HepG2 (cell line): Measurements from ENCODE around the gene OCSTAMP. TPM values are rescaled to one million over a fixed set of nuclear protein-coding genes. Genes with fewer than 3 reads are reported as not detected.

Experiments used
- ATAC-seq: fragments of 200-7000 bp; cut with Tn5 transposase; 3 replicates; pipeline ENCODE4 v1.9.1; 2020; ENCODE audit warnings: mild to moderate bottlenecking, moderate library complexity
- BruUV-seq: library from RNA; stranded (reverse); fragments of 400-500 nt; replicated peaks from 2 replicates; lab custom pipeline; 2021; lab: Mats Ljungman, UMichigan
- CTCF ChIA-PET: fragments of 300-600 bp; formaldehyde crosslinking; extraction: SDS; loops from one replicate; lab custom pipeline; 2021; ENCODE audit warnings: low total read pairs, inconsistent platforms, low intra/inter-chr PET ratio; lab: Yijun Ruan, JAX
- POLR2A ChIA-PET: fragments of 350-600 bp; sonication (Branson Sonifier 250); formaldehyde crosslinking; loops from one replicate; lab custom pipeline; 2020; ENCODE audit warnings: antibody characterized with exemption, inconsistent platforms; lab: Yijun Ruan, JAX
- DNase-seq: peaks from one replicate; pipeline ENCODE4 v3.0.0-alpha.2; 2015; ENCODE audit warnings: low spot score
- FAIRE-seq: peaks from 3 replicates; lab custom pipeline; 2011; peaks lifted over from hg19 to GRCh38; lab: Jason Lieb, UNC
- H2AFZ ChIP-seq: one replicate; pipeline ENCODE4 v1.6.1; 2011; ENCODE audit warnings: low read length, inconsistent platforms
- H3K27ac ChIP-seq: fragments of 300-600 bp; 3 replicates; pipeline ENCODE4 v1.8.0; 2011; ENCODE audit warnings: mixed run types, mild to moderate bottlenecking, mixed read lengths, low read length, inconsistent platforms; ENCODE audit not compliant: insufficient read depth; ENCODE audit errors: extremely low read length
- H3K27me3 ChIP-seq, 2 experiments: fragments of 200-600 bp in 1 of 2; 2 replicates in 1 of 2; 3 replicates in 1 of 2; pipeline versions ENCODE4 v1.6.0 to v1.8.0; 2011; ENCODE audit warnings: low read length in 2 of 2, mild to moderate bottlenecking in 2 of 2, moderate library complexity in 2 of 2, inconsistent platforms in 1 of 2; ENCODE audit not compliant: insufficient read depth in 2 of 2, control insufficient read depth in 1 of 2
- H3K36me3 ChIP-seq, 2 experiments: fragments of 200-600 bp in 1 of 2; replicated peaks in 1 of 2; 2 replicates in 1 of 2; 3 replicates in 1 of 2; pipeline versions ENCODE4 v1.5.1 to v1.8.0; 2011; ENCODE audit warnings: low read length in 2 of 2, inconsistent platforms in 1 of 2; ENCODE audit not compliant: insufficient read depth in 2 of 2, control insufficient read depth in 1 of 2
- H3K4me1 ChIP-seq: 2 replicates; pipeline ENCODE4 v1.5.1; 2012; ENCODE audit warnings: low read length, inconsistent platforms; ENCODE audit not compliant: insufficient read depth
- H3K4me2 ChIP-seq: 2 replicates; pipeline ENCODE4 v1.6.0; 2011; ENCODE audit warnings: low read depth, low read length, inconsistent platforms
- H3K4me3 ChIP-seq, 3 experiments: fragments of 200-600 bp in 1 of 3; sonication (generic), shearing (Covaris generic) in 1 of 3; replicated peaks in 1 of 3; 2 replicates each; pipeline ENCODE4 v1.5.1; 2011 to 2016; ENCODE audit warnings: low read length in 3 of 3, inconsistent platforms in 2 of 3, low read depth in 2 of 3, mild to moderate bottlenecking in 2 of 3, control low read depth in 1 of 3, mixed read lengths in 1 of 3; ENCODE audit not compliant: insufficient read depth in 1 of 3
- H3K79me2 ChIP-seq: one replicate; pipeline ENCODE4 v1.6.1; 2011; ENCODE audit warnings: low read length, inconsistent platforms; ENCODE audit not compliant: insufficient read depth
- H3K9ac ChIP-seq: 2 replicates; pipeline ENCODE4 v1.6.0; 2011; ENCODE audit warnings: mild to moderate bottlenecking, low read depth, low read length, inconsistent platforms; ENCODE audit not compliant: insufficient read depth
- H3K9me3 ChIP-seq: 2 replicates; pipeline ENCODE4 v1.5.1; 2012; ENCODE audit warnings: mild to moderate bottlenecking, low read length
- H4K20me1 ChIP-seq: 2 replicates; pipeline ENCODE4 v1.6.0; 2011; ENCODE audit warnings: inconsistent platforms, mild to moderate bottlenecking, low read length, moderate library complexity; ENCODE audit not compliant: insufficient read depth
- AHR ChIP-seq: IDR thresholded peaks from 2 replicates; pipeline ENCODE4 v1.6.1; 2018; ENCODE audit warnings: missing genetic modification reagents, missing compliant biosample characterization
- CCAR2 ChIP-seq: fragments of 200-400 bp; formaldehyde crosslinking; optimal IDR thresholded peaks from 2 replicates; pipeline ENCODE3; 2018; ENCODE audit warnings: low read depth, mild to moderate bottlenecking, low read length, moderate library complexity
- GPN1 ChIP-seq: sonication (generic); formaldehyde crosslinking; IDR thresholded peaks from 2 replicates; pipeline ENCODE4 v1.5.1; 2020; ENCODE audit warnings: missing genetic modification reagents, borderline replicate concordance
- GTF3A ChIP-seq: sonication (generic); formaldehyde crosslinking; conservative IDR thresholded peaks from 2 replicates; pipeline ENCODE4 v1.4.0; 2020; ENCODE audit warnings: mild to moderate bottlenecking, missing genetic modification reagents
- HOXA7 ChIP-seq: sonication (generic); formaldehyde crosslinking; IDR thresholded peaks from 2 replicates; pipeline ENCODE4 v1.8.1; 2022; ENCODE audit warnings: mild to moderate bottlenecking, missing genetic modification reagents, moderate library complexity
- KDM1A ChIP-seq: IDR thresholded peaks from 2 replicates; pipeline ENCODE4 v1.6.1; 2016; ENCODE audit warnings: missing compliant biosample characterization
- NR2C2 ChIP-seq: sonication (generic); formaldehyde crosslinking; IDR thresholded peaks from 2 replicates; pipeline ENCODE4 v1.4.0; 2020; ENCODE audit warnings: missing genetic modification reagents, mild to moderate bottlenecking, moderate library complexity, borderline replicate concordance
- PRMT3 ChIP-seq: sonication (generic); formaldehyde crosslinking; IDR thresholded peaks from 2 replicates; pipeline ENCODE4 v1.8.1; 2022; ENCODE audit warnings: low read depth, mild to moderate bottlenecking, moderate library complexity, missing genetic modification reagents, borderline replicate concordance
- RARA ChIP-seq: IDR thresholded peaks from 2 replicates; pipeline ENCODE4 v1.6.1; 2016; ENCODE audit warnings: missing genetic modification reagents, missing compliant biosample characterization
- SATB2 ChIP-seq: sonication (generic); formaldehyde crosslinking; IDR thresholded peaks from 2 replicates; pipeline ENCODE4 v1.5.0; 2020; ENCODE audit warnings: missing genetic modification reagents
- TBX3 ChIP-seq: fragments of 450-650 bp; IDR thresholded peaks from 2 replicates; pipeline ENCODE4 v1.6.1; 2017; ENCODE audit warnings: antibody characterized with exemption, mild to moderate bottlenecking, inconsistent platforms, borderline replicate concordance
- ZFP36 ChIP-seq: fragments of 150-350 bp; IDR thresholded peaks from 2 replicates; pipeline ENCODE4 v1.6.1; 2018; ENCODE audit warnings: borderline replicate concordance, low read length, low read depth; ENCODE audit not compliant: partially characterized antibody
- ZMYM3 ChIP-seq: sonication (generic); formaldehyde crosslinking; IDR thresholded peaks from 2 replicates; pipeline ENCODE4 v1.5.1; 2020; ENCODE audit warnings: mild to moderate bottlenecking, missing genetic modification reagents
- ZNF143 ChIP-seq: sonication (generic); formaldehyde crosslinking; IDR thresholded peaks from 2 replicates; pipeline ENCODE4 v1.4.0; 2020; ENCODE audit warnings: missing genetic modification reagents
- ZNF329 ChIP-seq: sonication (generic); formaldehyde crosslinking; IDR thresholded peaks from 2 replicates; pipeline ENCODE4 v1.9.0; 2021; ENCODE audit warnings: low read depth, mild to moderate bottlenecking, missing genetic modification reagents
- ZNF367 ChIP-seq: sonication (generic); formaldehyde crosslinking; IDR thresholded peaks from 2 replicates; pipeline ENCODE4 v1.4.0; 2020; ENCODE audit warnings: missing genetic modification reagents, borderline replicate concordance
- ZNF629 ChIP-seq: sonication (generic); formaldehyde crosslinking; conservative IDR thresholded peaks from 2 replicates; pipeline ENCODE4 v1.5.0; 2020; ENCODE audit warnings: missing genetic modification reagents
- WGBS: methylation state at CpG from one replicate; pipeline ENCODE4 v1.1.6; 2017; ENCODE audit warnings: low lambda C conversion rate; 5-methylcytosine and 5-hydroxymethylcytosine counted together
- in situ Hi-C: cut with HindIII; loops from 2 replicates; pipeline ENCODE4 v1.10.0; 2017; ENCODE audit warnings: low pct_unique_long_range_greater_than_20kb; ENCODE audit not compliant: extremely low pct_ligation_motif_present
- intact Hi-C: fragments of 100-400 bp; cut with micrococcal nuclease; formaldehyde crosslinking; loops from one replicate; pipeline ENCODE4 v1.10.0; 2022; ENCODE audit not compliant: unreplicated experiment
- polyA plus RNA-seq, 8 experiments: library from polyadenylated mRNA; depleted of rRNA in 3 of 8; stranded (reverse) in 7 of 8; unstranded in 1 of 8; fragments of >200 nt; fragmentation: Illumina TruSeq in 4 of 8; extraction: Trizol in 4 of 8; gene quantifications; 2 replicates each; pipeline versions ENCODE4 v1.2.1 to v1.2.3, GENCODE V29; 2011 to 2016; ENCODE audit warnings: low read depth in 4 of 8, missing spikeins in 1 of 8, mixed read lengths in 1 of 8; ENCODE audit not compliant: insufficient read depth in 1 of 8
- total RNA-seq, 5 experiments: library from RNA; depleted of rRNA; stranded (reverse); fragments of >200 nt; fragmentation: Illumina TruSeq; extraction: Trizol; gene quantifications; 2 replicates each; pipeline ENCODE4 v1.2.3, GENCODE V29; 2016; ENCODE audit warnings: low read depth in 1 of 5
- TF ChIP-seq, protein P1 (sequence below): sonication (generic); formaldehyde crosslinking; IDR thresholded peaks from 2 replicates; pipeline ENCODE4 v1.8.0; 2022; ENCODE audit warnings: mild to moderate bottlenecking, missing genetic modification reagents, borderline replicate concordance
- TF ChIP-seq, protein P2 (sequence below): IDR thresholded peaks from 2 replicates; pipeline ENCODE4 v1.6.1; 2016
- TF ChIP-seq, protein P3 (sequence below): sonication (generic); formaldehyde crosslinking; IDR thresholded peaks from 2 replicates; pipeline ENCODE4 v1.4.0; 2020; ENCODE audit warnings: missing genetic modification reagents
- TF ChIP-seq, protein P4 (sequence below): sonication (generic); formaldehyde crosslinking; IDR thresholded peaks from 2 replicates; pipeline ENCODE4 v1.5.0; 2020; ENCODE audit warnings: mild to moderate bottlenecking, missing genetic modification reagents, moderate library complexity
- TF ChIP-seq, protein P5 (sequence below): sonication (generic); formaldehyde crosslinking; IDR thresholded peaks from 2 replicates; pipeline ENCODE4 v1.5.0; 2020; ENCODE audit warnings: missing genetic modification reagents

OCSTAMP gene
- total and polyA plus RNA-seq, 2 of the 13 experiments (the other 11 are each of a cell fraction or from before 2014, with no cell fraction given): not detected

DNA sequence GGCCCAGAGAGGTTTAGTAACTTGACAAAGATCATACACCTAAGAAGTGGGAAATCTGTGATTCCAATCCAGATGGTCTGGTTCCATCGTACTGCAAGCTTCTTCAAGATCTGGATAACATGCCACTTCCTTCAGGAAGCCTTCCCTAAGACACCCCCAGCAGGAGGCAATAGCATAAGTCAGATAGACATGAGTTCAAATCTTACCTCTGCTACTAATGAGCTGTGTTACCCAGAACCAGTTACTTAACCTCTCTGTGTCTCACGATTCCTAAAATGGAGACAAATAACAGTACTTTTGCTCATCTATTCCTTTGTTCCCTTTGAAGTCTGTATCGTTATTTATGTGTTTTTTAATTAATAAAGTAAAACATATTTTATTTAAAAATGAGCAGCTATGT, 22.3 kb upstream of the OCSTAMP start:
- POLR2A ChIA-PET: interaction anchor here (1.2 kb wide), 1 partner anchor 78 kb away, joined by 3 read pairs; the partner anchor contains the start of gene SLC13A3
- TF ChIP-seq ZNF329: no peak
- TF ChIP-seq, protein P1, sequence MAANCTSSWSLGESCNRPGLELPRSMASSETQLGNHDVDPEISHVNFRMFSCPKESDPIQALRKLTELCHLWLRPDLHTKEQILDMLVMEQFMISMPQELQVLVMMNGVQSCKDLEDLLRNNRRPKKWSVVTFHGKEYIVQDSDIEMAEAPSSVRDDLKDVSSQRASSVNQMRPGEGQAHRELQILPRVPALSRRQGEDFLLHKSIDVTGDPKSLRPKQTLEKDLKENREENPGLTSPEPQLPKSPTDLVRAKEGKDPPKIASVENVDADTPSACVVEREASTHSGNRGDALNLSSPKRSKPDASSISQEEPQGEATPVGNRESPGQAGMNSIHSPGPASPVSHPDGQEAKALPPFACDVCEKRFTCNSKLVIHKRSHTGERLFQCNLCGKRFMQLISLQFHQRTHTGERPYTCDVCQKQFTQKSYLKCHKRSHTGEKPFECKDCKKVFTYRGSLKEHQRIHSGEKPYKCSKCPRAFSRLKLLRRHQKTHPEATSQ (CRISPR knock-in tag): no peak
- peak; percentile 20; the same call in 1 of the 2 replicates for TF ChIP-seq ZNF629 (CRISPR knock-in tag)
- TF ChIP-seq AHR: no peak
- TF ChIP-seq, protein P2, sequence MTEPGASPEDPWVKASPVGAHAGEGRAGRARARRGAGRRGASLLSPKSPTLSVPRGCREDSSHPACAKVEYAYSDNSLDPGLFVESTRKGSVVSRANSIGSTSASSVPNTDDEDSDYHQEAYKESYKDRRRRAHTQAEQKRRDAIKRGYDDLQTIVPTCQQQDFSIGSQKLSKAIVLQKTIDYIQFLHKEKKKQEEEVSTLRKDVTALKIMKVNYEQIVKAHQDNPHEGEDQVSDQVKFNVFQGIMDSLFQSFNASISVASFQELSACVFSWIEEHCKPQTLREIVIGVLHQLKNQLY (CRISPR knock-in tag): no peak
- TF ChIP-seq RARA: no peak
- TF ChIP-seq GTF3A (CRISPR knock-in tag): no peak
- TF ChIP-seq, protein P3, sequence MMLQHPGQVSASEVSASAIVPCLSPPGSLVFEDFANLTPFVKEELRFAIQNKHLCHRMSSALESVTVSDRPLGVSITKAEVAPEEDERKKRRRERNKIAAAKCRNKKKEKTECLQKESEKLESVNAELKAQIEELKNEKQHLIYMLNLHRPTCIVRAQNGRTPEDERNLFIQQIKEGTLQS (CRISPR knock-in tag): no peak
- no peak for TF ChIP-seq ZNF143 (CRISPR knock-in tag)
- TF ChIP-seq ZFP36: peak; percentile 62
- TF ChIP-seq, protein P4, sequence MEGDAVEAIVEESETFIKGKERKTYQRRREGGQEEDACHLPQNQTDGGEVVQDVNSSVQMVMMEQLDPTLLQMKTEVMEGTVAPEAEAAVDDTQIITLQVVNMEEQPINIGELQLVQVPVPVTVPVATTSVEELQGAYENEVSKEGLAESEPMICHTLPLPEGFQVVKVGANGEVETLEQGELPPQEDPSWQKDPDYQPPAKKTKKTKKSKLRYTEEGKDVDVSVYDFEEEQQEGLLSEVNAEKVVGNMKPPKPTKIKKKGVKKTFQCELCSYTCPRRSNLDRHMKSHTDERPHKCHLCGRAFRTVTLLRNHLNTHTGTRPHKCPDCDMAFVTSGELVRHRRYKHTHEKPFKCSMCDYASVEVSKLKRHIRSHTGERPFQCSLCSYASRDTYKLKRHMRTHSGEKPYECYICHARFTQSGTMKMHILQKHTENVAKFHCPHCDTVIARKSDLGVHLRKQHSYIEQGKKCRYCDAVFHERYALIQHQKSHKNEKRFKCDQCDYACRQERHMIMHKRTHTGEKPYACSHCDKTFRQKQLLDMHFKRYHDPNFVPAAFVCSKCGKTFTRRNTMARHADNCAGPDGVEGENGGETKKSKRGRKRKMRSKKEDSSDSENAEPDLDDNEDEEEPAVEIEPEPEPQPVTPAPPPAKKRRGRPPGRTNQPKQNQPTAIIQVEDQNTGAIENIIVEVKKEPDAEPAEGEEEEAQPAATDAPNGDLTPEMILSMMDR (CRISPR knock-in tag): no peak
- TF ChIP-seq TBX3: no peak
- peak; percentile 27; the same call in 1 of the 2 replicates for TF ChIP-seq KDM1A (CRISPR knock-in tag)
- TF ChIP-seq NR2C2 (CRISPR knock-in tag): no peak
- TF ChIP-seq ZMYM3 (CRISPR knock-in tag): peak; percentile 44; the same call in 1 of the 2 replicates
- no peak for TF ChIP-seq CCAR2
- no peak for TF ChIP-seq SATB2 (CRISPR knock-in tag)
- TF ChIP-seq, protein P5, sequence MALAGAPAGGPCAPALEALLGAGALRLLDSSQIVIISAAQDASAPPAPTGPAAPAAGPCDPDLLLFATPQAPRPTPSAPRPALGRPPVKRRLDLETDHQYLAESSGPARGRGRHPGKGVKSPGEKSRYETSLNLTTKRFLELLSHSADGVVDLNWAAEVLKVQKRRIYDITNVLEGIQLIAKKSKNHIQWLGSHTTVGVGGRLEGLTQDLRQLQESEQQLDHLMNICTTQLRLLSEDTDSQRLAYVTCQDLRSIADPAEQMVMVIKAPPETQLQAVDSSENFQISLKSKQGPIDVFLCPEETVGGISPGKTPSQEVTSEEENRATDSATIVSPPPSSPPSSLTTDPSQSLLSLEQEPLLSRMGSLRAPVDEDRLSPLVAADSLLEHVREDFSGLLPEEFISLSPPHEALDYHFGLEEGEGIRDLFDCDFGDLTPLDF (CRISPR knock-in tag): no peak
- no peak for TF ChIP-seq HOXA7
- TF ChIP-seq PRMT3 (CRISPR knock-in tag): no peak
- TF ChIP-seq GPN1 (CRISPR knock-in tag): no peak
- no peak for TF ChIP-seq ZNF367

More for the DNA sequence above, 22.3 kb upstream of the OCSTAMP start:
- no TSS peak for BruUV-seq
- CTCF ChIA-PET: no interaction called here
- H3K36me3 ChIP-seq: peaks cover 15 to 26% of the 10 kb centered on the region in 2 experiments; a peak in 4 of 5 replicates
- ATAC-seq (no peak), DNase-seq (no peak), FAIRE-seq (no peak)
- no peaks in the 10 kb centered on the region for H3K27me3 ChIP-seq
- H3K9ac ChIP-seq: no peak overlapping the region
- no peak overlapping the region for H3K4me3 ChIP-seq
- H3K4me2 ChIP-seq: no peak overlapping the region
- H3K4me1 ChIP-seq: peaks cover 15% of the 10 kb centered on the region
- no peak overlapping the region for H3K27ac ChIP-seq
- H3K79me2 ChIP-seq: no peaks in the 10 kb centered on the region
- H2AFZ ChIP-seq: no peak overlapping the region
- in situ Hi-C loops (no loop called here), intact Hi-C loops (no loop called here)
- no peaks in the 10 kb centered on the region for H4K20me1 ChIP-seq
- 87% methylated on average over 3 of the region's 3 CpGs for WGBS
- H3K9me3 ChIP-seq: no peaks in the 10 kb centered on the region
